Gastrocnemius medialis (tissue), 4 donors: Measurements from ENCODE around the gene CHM. TPM values are rescaled to one million over a fixed set of nuclear protein-coding genes. Genes with fewer than 3 reads are reported as not detected.

Experiments used
- ATAC-seq, 2 donors: fragments of 150-250 bp; one replicate each; pipeline ENCODE4 v1.9.1; 2016
- DNase-seq, 2 donors: peaks; one replicate each; pipeline ENCODE4 v3.0.0-alpha.2; 2019
- H3K27ac ChIP-seq, 4 donors: fragments of 200-600 bp; sonication (generic); 1 replicate in 1 of 4; 2 replicates in 3 of 4; pipeline ENCODE4 v1.5.1; 2016 to 2018; ENCODE audit warnings: mild to moderate bottlenecking in 2 of 4, moderate library complexity in 1 of 4
- H3K27me3 ChIP-seq, 3 donors: fragments of 200-600 bp; sonication (generic) in 2 of 3; 1 replicate in 1 of 3; 2 replicates in 2 of 3; pipeline versions ENCODE4 v1.5.1 to v1.6.0; 2016 to 2019; ENCODE audit warnings: mild to moderate bottlenecking in 1 of 3, moderate library complexity in 1 of 3
- H3K36me3 ChIP-seq, 2 donors: fragments of 200-600 bp; sonication (generic) in 1 of 2; one replicate each; pipeline ENCODE4 v1.5.1; 2017 to 2018
- H3K4me1 ChIP-seq, 2 donors: fragments of 200-600 bp; sonication (generic) in 1 of 2; one replicate each; pipeline ENCODE4 v1.5.1; 2016 to 2017; ENCODE audit warnings: mild to moderate bottlenecking in 2 of 2
- H3K4me3 ChIP-seq, 4 donors: fragments of 200-600 bp; sonication (generic) in 3 of 4; 1 replicate in 1 of 4; 2 replicates in 3 of 4; pipeline ENCODE4 v1.5.1; 2016 to 2019; ENCODE audit warnings: mild to moderate bottlenecking in 2 of 4
- H3K9me3 ChIP-seq, 3 donors: fragments of 200-600 bp; sonication (generic) in 2 of 3; 1 replicate in 1 of 3; 2 replicates in 2 of 3; pipeline ENCODE4 v1.5.1; 2016 to 2019
- CTCF ChIP-seq, 5 experiments: fragments of 450-650 bp in 3 of 5; fragments of 200-600 bp in 2 of 5; sonication (generic) in 2 of 5; IDR thresholded peaks in 4 of 5; conservative IDR thresholded peaks in 1 of 5; 1 replicate in 4 of 5; 2 replicates in 1 of 5; pipeline ENCODE4 v1.5.1; 2016 to 2019; ENCODE audit warnings: antibody characterized with exemption in 5 of 5, mild to moderate bottlenecking in 3 of 5, moderate library complexity in 3 of 5
- POLR2A ChIP-seq, 2 donors: fragments of 450-650 bp; IDR thresholded peaks; one replicate each; pipeline ENCODE4 v1.6.1; 2017; ENCODE audit warnings: antibody characterized with exemption in 2 of 2, mild to moderate bottlenecking in 2 of 2, moderate library complexity in 2 of 2
- in situ Hi-C, 4 donors: fragments of 200-750 bp; cut with MboI; loops; one replicate each; pipeline versions ENCODE4 v1.15.0 to v1.8.0; 2017; ENCODE audit warnings: low sequenced_read_pairs in 4 of 4
- intact Hi-C: fragments of 100-400 bp; cut with DNase I; formaldehyde crosslinking; loops from one replicate; pipeline ENCODE4 v1.15.1; 2023; ENCODE audit warnings: low total_unique reads
- total RNA-seq, 4 donors: library from RNA; depleted of rRNA; stranded (reverse); fragments of >200 nt; gene quantifications; one replicate each; pipeline versions ENCODE4 v1.1.0 to v1.2.3, GENCODE V29; 2016

Gene CHM
- total RNA-seq, 4 donors from 2014 or later = 10.4 to 17.8 (median 13.8) TPM

- DNase-seq (no peak), ATAC-seq (no peak)
- Histone ChIP-seq H3K27me3 (no peaks in the 10 kb centered on the region), H3K27ac (no peak overlapping the region), H3K9me3 (no peaks in the 10 kb centered on the region), H3K4me1 (no peaks in the 10 kb centered on the region), H3K36me3 (no peaks in the 10 kb centered on the region), H3K4me3 (no peak overlapping the region)
- in situ Hi-C loops (no loop called here), intact Hi-C loops (no loop called here)
- TF ChIP-seq POLR2A (IDR thresholded peaks at IDR 0.05) (no peak), CTCF (IDR thresholded peaks at IDR 0.05 in 4 of 5, conservative IDR thresholded peaks at IDR 0.05 in 1 of 5) (no peak)
These were observed 132.9 kb downstream of the CHM start for GRCh38 chrX:85914431-85914830.

- no peak for DNase-seq
- no peaks in the 10 kb centered on the region for H3K36me3 ChIP-seq
- H3K9me3 ChIP-seq = no peaks in the 10 kb centered on the region
- H3K4me1 ChIP-seq = peaks cover 0 to 5% of the 10 kb centered on the region in 2 donors
- no peak overlapping the region for H3K27ac ChIP-seq
- no peak overlapping the region for H3K4me3 ChIP-seq
- ATAC-seq = no peak
- TF ChIP-seq CTCF (IDR thresholded peaks at IDR 0.05 in 4 of 5, conservative IDR thresholded peaks at IDR 0.05 in 1 of 5) (no peak), POLR2A (IDR thresholded peaks at IDR 0.05) (no peak)
- no peaks in the 10 kb centered on the region for H3K27me3 ChIP-seq
- intact Hi-C loops (loop anchor here (10.0 kb wide), 1 partner anchor 137 kb away; the partner anchor contains the start of gene CHM), in situ Hi-C loops (no loop called here)
These were observed 140.0 kb downstream of the CHM start for GRCh38 chrX:85907316-85907715.

DNA sequence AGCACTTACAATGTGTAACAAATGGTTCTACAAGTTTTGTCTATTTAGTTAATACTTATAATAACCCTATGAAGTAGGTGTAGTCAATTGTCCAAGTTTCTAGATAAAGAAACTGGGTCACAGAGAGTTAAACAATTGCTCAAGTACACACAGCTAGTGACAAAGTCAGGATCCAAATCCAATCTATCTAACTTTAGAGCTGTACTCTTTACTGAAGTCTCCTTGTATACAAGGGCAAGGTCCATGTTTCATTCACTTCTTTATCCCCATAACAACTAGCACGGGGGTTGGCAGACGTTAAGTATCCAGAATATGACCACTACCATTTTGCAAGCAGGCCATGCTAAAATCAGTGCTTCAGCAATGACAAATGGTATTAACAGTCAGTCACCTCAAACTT lies 141.0 kb downstream of the CHM start:
- H3K4me1 ChIP-seq = peaks cover 0 to 5% of the 10 kb centered on the region in 2 donors
- H3K36me3 ChIP-seq = no peaks in the 10 kb centered on the region
- in situ Hi-C loops = no loop called here

DNA sequence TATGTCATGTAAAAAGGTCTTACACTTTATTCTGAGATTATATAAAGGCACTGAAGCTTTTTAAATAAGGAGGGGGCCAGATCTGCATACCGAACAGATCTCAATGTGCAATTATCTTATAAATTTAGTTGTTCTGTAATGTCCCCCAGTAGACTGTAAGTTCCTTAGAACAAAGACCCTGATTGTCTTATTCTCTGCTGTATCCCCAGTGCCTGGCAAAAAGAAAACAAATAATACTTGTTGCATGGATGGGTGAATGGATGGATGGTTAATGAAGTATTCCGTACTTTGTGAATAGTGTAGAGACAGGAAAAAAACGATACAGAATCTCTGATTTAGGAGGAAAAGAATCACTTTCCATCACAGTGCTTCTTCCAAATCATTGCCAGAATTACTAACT lies 141.5 kb downstream of the CHM start:
- ATAC-seq (no peak), DNase-seq (no peak)
- H3K9me3 ChIP-seq = no peaks in the 10 kb centered on the region
- H3K4me3 ChIP-seq = no peak overlapping the region
- H3K27me3 ChIP-seq = no peaks in the 10 kb centered on the region
- TF ChIP-seq CTCF (IDR thresholded peaks at IDR 0.05 in 4 of 5, conservative IDR thresholded peaks at IDR 0.05 in 1 of 5) (no peak), POLR2A (IDR thresholded peaks at IDR 0.05) (no peak)
- no peaks in the 10 kb centered on the region for H3K36me3 ChIP-seq
- peak overlapping the region in 1 of 4 donors; percentile 79 for H3K27ac ChIP-seq
- in situ Hi-C loops (no loop called here), intact Hi-C loops (loop anchor here (10.0 kb wide), 1 partner anchor 139 kb away; the partner anchor contains the start of gene CHM)
- H3K4me1 ChIP-seq = peaks cover 0 to 5% of the 10 kb centered on the region in 2 donors

More for the DNA sequence above, 141.0 kb downstream of the CHM start:
- TF ChIP-seq CTCF (IDR thresholded peaks at IDR 0.05 in 4 of 5, conservative IDR thresholded peaks at IDR 0.05 in 1 of 5) (no peak), POLR2A (IDR thresholded peaks at IDR 0.05) (no peak)
- Histone ChIP-seq H3K4me3 (no peak overlapping the region), H3K9me3 (no peaks in the 10 kb centered on the region), H3K27ac (no peak overlapping the region), H3K27me3 (no peaks in the 10 kb centered on the region)
- intact Hi-C loops = loop anchor here (10.0 kb wide), 1 partner anchor 138 kb away; the partner anchor contains the start of gene CHM
- ATAC-seq (no peak), DNase-seq (no peak)
